ENCODE data around the gene UBE2M. TPM values are rescaled to one million over a fixed set of nuclear protein-coding genes. Genes with fewer than 3 reads are reported as not detected.
"Not testable (repeated sequence)": the region's sequence is repeated elsewhere in the genome, so short reads cannot be mapped to it uniquely, and the experiment has no call there.

Gene UBE2M
- 10 to 100 TPM; 17.1 to 18.9 TPM for total RNA-seq

- ATAC-seq (ENCODE audit: insufficient number of reproducible peaks, low FRiP score, low read depth) (peak; percentile 49), DNase-seq (ENCODE audit: low spot score) (no peak)
- TF ChIP-seq, protein P1, sequence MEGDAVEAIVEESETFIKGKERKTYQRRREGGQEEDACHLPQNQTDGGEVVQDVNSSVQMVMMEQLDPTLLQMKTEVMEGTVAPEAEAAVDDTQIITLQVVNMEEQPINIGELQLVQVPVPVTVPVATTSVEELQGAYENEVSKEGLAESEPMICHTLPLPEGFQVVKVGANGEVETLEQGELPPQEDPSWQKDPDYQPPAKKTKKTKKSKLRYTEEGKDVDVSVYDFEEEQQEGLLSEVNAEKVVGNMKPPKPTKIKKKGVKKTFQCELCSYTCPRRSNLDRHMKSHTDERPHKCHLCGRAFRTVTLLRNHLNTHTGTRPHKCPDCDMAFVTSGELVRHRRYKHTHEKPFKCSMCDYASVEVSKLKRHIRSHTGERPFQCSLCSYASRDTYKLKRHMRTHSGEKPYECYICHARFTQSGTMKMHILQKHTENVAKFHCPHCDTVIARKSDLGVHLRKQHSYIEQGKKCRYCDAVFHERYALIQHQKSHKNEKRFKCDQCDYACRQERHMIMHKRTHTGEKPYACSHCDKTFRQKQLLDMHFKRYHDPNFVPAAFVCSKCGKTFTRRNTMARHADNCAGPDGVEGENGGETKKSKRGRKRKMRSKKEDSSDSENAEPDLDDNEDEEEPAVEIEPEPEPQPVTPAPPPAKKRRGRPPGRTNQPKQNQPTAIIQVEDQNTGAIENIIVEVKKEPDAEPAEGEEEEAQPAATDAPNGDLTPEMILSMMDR (IDR thresholded peaks at IDR 0.05): no peak
- H3K9me3 ChIP-seq: no peaks in the 10 kb centered on the region
- peak within 1 kb of the TSS; percentile 95 for H3K4me3 ChIP-seq
- H3K4me1 ChIP-seq (ENCODE audit: control insufficient read depth in 1 of 2, low read depth in 2 of 2): peaks cover 39 to 71% of the 10 kb centered on the region in 2 donors
- H3K27ac ChIP-seq: peak within 1 kb of the TSS; percentile 99 to 100
- peaks cover 9% of the 10 kb centered on the region for H3K36me3 ChIP-seq
- no peaks in the 10 kb centered on the region for H3K27me3 ChIP-seq (replicated peaks; ENCODE audit: insufficient read depth)
Measured at GRCh38 chr19:58558066-58558622, at the start of gene UBE2M. TSS of gene UBE2M (minus strand) at chr19:58558611. CDS start at chr19:58558381, 230 bp downstream.

- not testable (repeated sequence) for ATAC-seq (ENCODE audit: insufficient number of reproducible peaks, low FRiP score, low read depth); H3K4me1 ChIP-seq (ENCODE audit: control insufficient read depth in 1 of 2, low read depth in 2 of 2); H3K36me3 ChIP-seq; H3K4me3 ChIP-seq; H3K27ac ChIP-seq; H3K27me3 ChIP-seq (replicated peaks; ENCODE audit: insufficient read depth); DNase-seq (ENCODE audit: low spot score); H3K9me3 ChIP-seq
Measured at GRCh38 chr19:58607213-58607612, 48.8 kb upstream of the UBE2M start.

DNA sequence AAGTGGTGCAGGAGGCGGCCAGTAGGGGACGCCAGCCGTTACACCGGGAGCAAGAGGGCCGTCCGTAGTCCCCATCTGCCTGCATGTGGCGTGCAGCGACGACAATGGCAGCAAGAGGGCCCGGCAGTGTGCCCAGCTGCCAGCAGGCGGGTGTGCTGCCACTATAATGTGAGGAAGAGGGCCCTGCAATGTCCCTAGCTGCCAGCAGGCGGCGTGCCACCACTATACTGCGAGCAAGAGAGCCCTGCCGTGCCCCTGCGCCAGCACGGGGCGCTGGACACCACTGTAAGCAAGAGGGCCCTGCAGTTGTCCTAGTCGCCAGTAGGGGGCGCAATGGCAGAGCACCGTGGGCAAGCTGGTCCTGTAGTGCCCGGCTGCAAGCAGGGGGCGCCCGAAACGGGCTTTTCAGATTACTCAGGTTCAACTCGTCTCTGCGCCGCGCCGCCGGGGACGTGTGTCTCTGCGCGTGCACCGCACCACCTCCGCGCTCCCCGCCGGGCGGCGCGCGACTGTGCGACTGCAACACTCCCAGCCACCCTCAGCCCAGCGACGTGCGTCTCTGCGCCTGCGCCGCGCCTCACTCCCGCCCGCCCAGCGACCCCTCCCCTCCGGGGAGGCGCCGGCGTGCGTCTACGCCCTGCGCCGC, 48.0 kb upstream of the UBE2M start:
- H3K27me3 ChIP-seq (replicated peaks; ENCODE audit: insufficient read depth); DNase-seq (ENCODE audit: low spot score); H3K36me3 ChIP-seq; H3K4me3 ChIP-seq; ATAC-seq (ENCODE audit: insufficient number of reproducible peaks, low FRiP score, low read depth); H3K9me3 ChIP-seq; H3K4me1 ChIP-seq (ENCODE audit: control insufficient read depth in 1 of 2, low read depth in 2 of 2); H3K27ac ChIP-seq: not testable (repeated sequence)
- TF ChIP-seq, protein P1 (IDR thresholded peaks at IDR 0.05): peak; percentile 35

- no peak for ATAC-seq (ENCODE audit: insufficient number of reproducible peaks, low FRiP score, low read depth)
- H3K4me3 ChIP-seq: no peak overlapping the region
- peaks cover 16% of the 10 kb centered on the region for H3K36me3 ChIP-seq
- peaks cover 0 to 2% of the 10 kb centered on the region in 2 donors for H3K4me1 ChIP-seq (ENCODE audit: control insufficient read depth in 1 of 2, low read depth in 2 of 2)
- no peak overlapping the region for H3K27ac ChIP-seq
- no peaks in the 10 kb centered on the region for H3K9me3 ChIP-seq
- TF ChIP-seq, protein P1 (IDR thresholded peaks at IDR 0.05): no peak
- no peak for DNase-seq (ENCODE audit: low spot score)
- H3K27me3 ChIP-seq (replicated peaks; ENCODE audit: insufficient read depth): no peaks in the 10 kb centered on the region
Measured at GRCh38 chr19:58586133-58586765, 27.8 kb upstream of the UBE2M start.

- DNase-seq (ENCODE audit: low spot score): no peak
- TF ChIP-seq, protein P1 (IDR thresholded peaks at IDR 0.05): no peak
- ATAC-seq (ENCODE audit: insufficient number of reproducible peaks, low FRiP score, low read depth): no peak
Measured at GRCh38 chr19:58585442-58586132, 27.2 kb upstream of the UBE2M start.

More at GRCh38 chr19:58585442-58586132, 27.2 kb upstream of the UBE2M start:
- Histone ChIP-seq H3K4me3 (no peak overlapping the region), H3K27ac (no peak overlapping the region), H3K27me3 (replicated peaks; ENCODE audit: insufficient read depth) (no peaks in the 10 kb centered on the region), H3K4me1 (ENCODE audit: control insufficient read depth in 1 of 2, low read depth in 2 of 2) (peaks cover 0 to 6% of the 10 kb centered on the region in 2 donors), H3K9me3 (no peaks in the 10 kb centered on the region), H3K36me3 (peaks cover 16% of the 10 kb centered on the region)
